ENCODE results near the gene TCERG1L. TPM values are rescaled to one million over a fixed set of nuclear protein-coding genes. Genes with fewer than 3 reads are reported as not detected.
A peak's percentile ranks its signal among the peaks of the same experiment; 100 is the strongest.

Gene TCERG1L
- total RNA-seq, 2 donors from 2014 or later = 1.6 to 4.5 TPM

GRCh38 chr10:131211146-131211545 lies 100.4 kb downstream of the TCERG1L start:
- WGBS, 2 experiments (ENCODE audit: insufficient coverage in 1 of 2, insufficient read length in 1 of 2) = 90 to 92% methylated on average over 6 to 10 of the region's 10 CpGs
- DNase-seq = peak; percentile 36
- Histone ChIP-seq H3K4me3 (ENCODE audit: low read length) (no peak overlapping the region), H3K9ac (ENCODE audit: extremely low read depth, low read length, poor library complexity, severe bottlenecking) (no peak overlapping the region), H3K36me3 (ENCODE audit: control insufficient read depth, insufficient read depth, low read length) (no peaks in the 10 kb centered on the region), H3K9me3 (ENCODE audit: control insufficient read depth, low read length) (no peaks in the 10 kb centered on the region), H3K27ac (ENCODE audit: low read depth, low read length) (no peak overlapping the region), H3K4me1 (ENCODE audit: control insufficient read depth, insufficient read depth, low read length) (no peaks in the 10 kb centered on the region), H3K27me3 (ENCODE audit: control insufficient read depth, insufficient read depth, low read length, poor library complexity, severe bottlenecking) (no peaks in the 10 kb centered on the region)
- H3K9me3 Mint-ChIP-seq = no peaks in the 10 kb centered on the region
- no peak overlapping the region for H3K27ac Mint-ChIP-seq
- peaks cover 2% of the 10 kb centered on the region for H3K4me1 Mint-ChIP-seq
- TF ChIP-seq, protein P1, sequence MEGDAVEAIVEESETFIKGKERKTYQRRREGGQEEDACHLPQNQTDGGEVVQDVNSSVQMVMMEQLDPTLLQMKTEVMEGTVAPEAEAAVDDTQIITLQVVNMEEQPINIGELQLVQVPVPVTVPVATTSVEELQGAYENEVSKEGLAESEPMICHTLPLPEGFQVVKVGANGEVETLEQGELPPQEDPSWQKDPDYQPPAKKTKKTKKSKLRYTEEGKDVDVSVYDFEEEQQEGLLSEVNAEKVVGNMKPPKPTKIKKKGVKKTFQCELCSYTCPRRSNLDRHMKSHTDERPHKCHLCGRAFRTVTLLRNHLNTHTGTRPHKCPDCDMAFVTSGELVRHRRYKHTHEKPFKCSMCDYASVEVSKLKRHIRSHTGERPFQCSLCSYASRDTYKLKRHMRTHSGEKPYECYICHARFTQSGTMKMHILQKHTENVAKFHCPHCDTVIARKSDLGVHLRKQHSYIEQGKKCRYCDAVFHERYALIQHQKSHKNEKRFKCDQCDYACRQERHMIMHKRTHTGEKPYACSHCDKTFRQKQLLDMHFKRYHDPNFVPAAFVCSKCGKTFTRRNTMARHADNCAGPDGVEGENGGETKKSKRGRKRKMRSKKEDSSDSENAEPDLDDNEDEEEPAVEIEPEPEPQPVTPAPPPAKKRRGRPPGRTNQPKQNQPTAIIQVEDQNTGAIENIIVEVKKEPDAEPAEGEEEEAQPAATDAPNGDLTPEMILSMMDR (conservative IDR thresholded peaks at IDR 0.05) = no peak
- no peaks in the 10 kb centered on the region for H3K27me3 Mint-ChIP-seq (ENCODE audit: insufficient read depth)
- no peaks in the 10 kb centered on the region for H3K36me3 Mint-ChIP-seq (ENCODE audit: low read depth)
- no peak overlapping the region for H3K4me3 Mint-ChIP-seq

- Histone ChIP-seq H3K9me3 (ENCODE audit: control insufficient read depth, low read length) (no peaks in the 10 kb centered on the region), H3K36me3 (ENCODE audit: control insufficient read depth, insufficient read depth, low read length) (no peaks in the 10 kb centered on the region), H3K4me1 (ENCODE audit: control insufficient read depth, insufficient read depth, low read length) (no peaks in the 10 kb centered on the region), H3K4me3 (ENCODE audit: low read length) (no peak overlapping the region), H3K27ac (ENCODE audit: low read depth, low read length) (no peak overlapping the region), H3K27me3 (ENCODE audit: control insufficient read depth, insufficient read depth, low read length, poor library complexity, severe bottlenecking) (no peaks in the 10 kb centered on the region), H3K9ac (ENCODE audit: extremely low read depth, low read length, poor library complexity, severe bottlenecking) (no peak overlapping the region)
- TF ChIP-seq, protein P1 (conservative IDR thresholded peaks at IDR 0.05) = no peak
- H3K4me1 Mint-ChIP-seq = peaks cover 2% of the 10 kb centered on the region
- H3K4me3 Mint-ChIP-seq = no peak overlapping the region
- H3K27me3 Mint-ChIP-seq (ENCODE audit: insufficient read depth) = no peaks in the 10 kb centered on the region
- 92 to 93% methylated on average over 2 to 3 of the region's 3 CpGs for WGBS, 2 experiments (ENCODE audit: insufficient coverage in 1 of 2, insufficient read length in 1 of 2)
- no peak overlapping the region for H3K27ac Mint-ChIP-seq
- no peaks in the 10 kb centered on the region for H3K36me3 Mint-ChIP-seq (ENCODE audit: low read depth)
- peak; percentile 20 for DNase-seq
- no peaks in the 10 kb centered on the region for H3K9me3 Mint-ChIP-seq
Measured at GRCh38 chr10:131210181-131210580, 101.3 kb downstream of the TCERG1L start.

DNA sequence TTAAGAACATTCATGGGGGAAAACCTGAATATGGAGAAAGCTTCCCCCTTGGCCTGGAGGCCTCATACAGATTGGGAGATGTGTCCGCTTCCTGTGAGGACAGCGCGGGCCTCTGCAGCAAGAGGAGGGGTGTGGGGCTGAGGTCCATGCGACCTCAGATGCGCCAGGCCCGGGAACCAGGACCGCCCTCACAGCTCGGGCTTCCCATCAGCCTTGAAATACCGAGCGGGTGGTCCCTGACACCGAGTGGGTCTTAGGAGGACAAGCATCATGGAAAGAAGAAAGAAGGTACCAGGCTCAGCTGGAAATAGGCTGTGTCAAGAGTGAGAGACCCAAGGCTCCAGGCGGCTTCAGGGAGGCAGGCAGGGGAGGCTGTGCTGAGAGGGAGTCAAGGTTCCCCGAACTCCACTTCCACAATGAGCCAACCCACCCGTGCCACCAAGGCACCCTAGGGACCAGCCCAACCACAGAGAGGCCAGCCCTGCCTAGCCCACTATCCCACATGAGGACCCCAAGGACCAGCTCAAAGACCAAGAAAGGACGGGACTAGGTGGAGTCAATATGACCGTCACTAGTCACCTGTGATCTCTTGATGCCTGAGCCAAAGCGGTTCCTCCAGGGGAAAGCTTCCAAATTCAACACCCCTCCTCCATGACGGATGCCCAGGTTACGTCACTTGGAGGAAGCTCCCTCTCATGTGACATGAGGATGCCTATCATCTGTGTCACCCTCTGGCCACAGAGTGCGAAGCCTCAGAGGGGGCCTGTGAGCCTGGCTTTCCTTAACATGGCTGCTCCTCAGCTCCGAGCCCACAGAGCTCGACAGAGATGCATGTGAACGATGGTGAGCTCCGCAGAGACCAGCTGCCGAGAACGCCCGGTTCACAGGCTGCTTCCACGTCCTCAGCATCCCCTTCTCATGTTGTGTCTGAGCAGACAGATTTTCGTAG lies 103.7 kb downstream of the TCERG1L start:
- no peaks in the 10 kb centered on the region for H3K36me3 Mint-ChIP-seq (ENCODE audit: low read depth)
- H3K4me1 Mint-ChIP-seq = no peaks in the 10 kb centered on the region
- no peaks in the 10 kb centered on the region for H3K9me3 Mint-ChIP-seq
- no peak overlapping the region for H3K27ac ChIP-seq (ENCODE audit: low read depth, low read length)
- TF ChIP-seq, protein P1 (conservative IDR thresholded peaks at IDR 0.05) = no peak
- H3K4me1 ChIP-seq (ENCODE audit: control insufficient read depth, insufficient read depth, low read length) = no peaks in the 10 kb centered on the region
- peak; percentile 22 for DNase-seq
- no peaks in the 10 kb centered on the region for H3K9me3 ChIP-seq (ENCODE audit: control insufficient read depth, low read length)
- no peak overlapping the region for H3K4me3 ChIP-seq (ENCODE audit: low read length)
- no peaks in the 10 kb centered on the region for H3K27me3 ChIP-seq (ENCODE audit: control insufficient read depth, insufficient read depth, low read length, poor library complexity, severe bottlenecking)
- no peak overlapping the region for H3K4me3 Mint-ChIP-seq
- peak overlapping the region; percentile 15 for H3K27ac Mint-ChIP-seq
- H3K9ac ChIP-seq (ENCODE audit: extremely low read depth, low read length, poor library complexity, severe bottlenecking) = no peak overlapping the region
- 93 to 94% methylated on average over 18 to 29 of the region's 29 CpGs for WGBS, 2 experiments (ENCODE audit: insufficient coverage in 1 of 2, insufficient read length in 1 of 2)
- no peaks in the 10 kb centered on the region for H3K36me3 ChIP-seq (ENCODE audit: control insufficient read depth, insufficient read depth, low read length)
- H3K27me3 Mint-ChIP-seq (ENCODE audit: insufficient read depth) = no peaks in the 10 kb centered on the region

Data from endodermal cell (in vitro differentiated cells).